Measurements from ENCODE around the gene SLC1A3.

The SLC1A3 gene

DNA sequence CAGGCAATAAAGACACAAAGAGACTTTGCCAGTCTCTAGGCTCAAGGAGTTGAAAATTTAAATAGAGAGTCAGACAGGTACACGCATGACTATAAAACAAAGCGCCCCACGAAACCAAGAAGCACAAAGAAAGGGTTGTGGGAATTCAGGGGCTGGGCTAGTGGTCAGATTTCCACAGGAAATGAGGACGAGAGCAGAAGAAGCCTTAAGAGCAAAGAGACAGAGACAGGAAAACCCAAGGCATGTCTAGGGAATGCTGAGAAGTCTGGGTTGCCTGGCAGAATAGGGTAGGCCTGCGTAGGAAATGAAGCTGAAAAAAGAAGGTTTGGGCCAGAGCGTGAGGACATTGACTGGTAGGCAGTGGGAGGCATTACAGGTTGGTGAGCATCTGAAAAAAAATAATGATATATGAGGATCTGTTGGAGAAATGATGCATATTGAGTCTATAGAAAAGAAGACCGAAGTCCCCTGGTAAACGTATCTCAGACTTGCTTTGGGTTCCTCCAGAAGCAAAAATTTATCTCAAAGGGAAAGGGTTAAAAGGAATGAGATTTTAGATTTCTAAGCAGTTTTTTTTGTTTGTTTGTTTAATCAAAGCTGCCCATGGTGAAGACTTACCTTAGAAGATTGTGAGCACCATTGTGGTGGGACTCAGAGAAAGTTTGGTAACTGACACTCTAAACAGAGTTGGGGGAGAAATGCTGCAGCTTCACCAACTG is 51.8 kb downstream of the SLC1A3 start:
- no peak for DNase-seq

DNA sequence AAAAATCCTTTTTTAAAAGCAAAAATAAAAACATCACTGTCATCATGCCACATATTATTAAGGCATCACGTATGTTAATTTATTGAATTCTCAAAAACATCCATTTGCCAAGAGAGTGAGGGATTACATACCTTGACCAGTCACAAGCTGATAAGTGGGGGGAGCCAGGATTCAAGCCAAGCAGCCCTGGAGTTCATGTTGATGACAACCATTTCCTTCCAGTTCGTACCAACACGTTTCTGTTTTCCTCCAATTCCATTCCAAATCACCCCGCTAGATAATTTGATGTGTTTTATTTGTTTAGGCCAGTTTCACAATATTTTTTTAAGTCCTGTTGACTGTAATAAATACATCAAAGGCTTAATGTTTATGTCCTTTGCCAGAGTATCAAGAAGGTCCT is 53.0 kb downstream of the SLC1A3 start:
- DNase-seq, result no peak

- no peak for DNase-seq
Measured at GRCh38 chr5:36660397-36661049, 54.1 kb downstream of the SLC1A3 start.

DNA sequence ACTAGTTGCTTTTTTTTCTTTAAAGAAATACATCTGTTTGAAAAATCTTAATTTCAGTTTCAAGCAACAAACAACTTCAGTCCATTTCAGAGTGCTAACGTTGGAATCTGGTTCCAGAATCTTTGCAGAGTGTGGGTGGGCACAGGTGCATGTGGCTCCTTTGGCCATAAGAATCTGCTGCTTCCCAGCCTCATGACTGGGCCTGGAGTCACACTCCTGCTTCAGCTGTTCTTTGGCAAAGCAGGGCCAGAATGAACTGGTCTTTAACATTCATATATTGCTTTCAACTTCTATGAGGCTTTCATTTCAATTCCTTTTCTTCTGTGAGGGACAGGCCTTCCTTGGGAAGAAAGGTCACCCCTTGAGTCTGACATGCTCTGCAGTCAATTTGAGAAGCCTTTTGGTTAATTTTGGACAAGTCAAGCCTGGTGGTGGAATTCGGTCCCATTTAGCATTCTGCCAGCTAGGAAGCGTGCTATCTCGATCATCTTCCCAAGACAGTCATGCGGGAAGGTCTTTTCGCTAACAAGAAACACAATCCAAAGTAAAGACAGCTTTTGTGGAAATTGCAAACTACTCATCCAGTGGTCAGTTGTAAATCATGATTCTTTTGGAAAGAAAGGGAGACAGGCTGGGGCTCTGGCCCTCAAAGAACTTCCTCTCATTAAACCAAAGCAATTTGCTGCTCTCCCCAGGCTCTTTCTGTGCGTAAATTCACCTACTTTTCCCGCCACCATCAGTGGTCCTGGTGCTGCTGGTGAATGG is 55.2 kb downstream of the SLC1A3 start:
- DNase-seq, result no peak

- DNase-seq, result no peak
Measured at GRCh38 chr5:36662291-36662851, 56.0 kb downstream of the SLC1A3 start.

DNA sequence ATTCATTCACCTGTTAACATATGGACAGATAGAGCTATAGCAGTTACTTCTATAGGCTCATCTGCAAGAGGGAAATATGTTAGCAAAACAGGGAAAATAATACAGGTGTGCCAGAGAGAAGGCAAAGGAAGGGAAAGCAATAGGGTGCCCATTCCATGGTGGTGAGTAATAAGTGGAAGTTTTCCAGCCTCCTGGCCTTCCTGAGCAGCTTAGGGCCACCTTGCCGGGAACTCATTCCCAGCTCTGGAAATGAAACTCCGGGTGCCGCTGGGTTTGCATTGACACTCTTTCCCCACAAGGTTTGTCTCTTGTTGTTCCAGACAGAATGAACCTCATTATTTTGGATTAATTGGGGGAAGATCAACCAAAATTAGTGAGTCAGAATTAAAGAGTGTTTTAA is 58.4 kb downstream of the SLC1A3 start:
- no peak for DNase-seq

GRCh38 chr5:36665628-36666027 is 59.2 kb downstream of the SLC1A3 start:
- DNase-seq, result no peak

DNA sequence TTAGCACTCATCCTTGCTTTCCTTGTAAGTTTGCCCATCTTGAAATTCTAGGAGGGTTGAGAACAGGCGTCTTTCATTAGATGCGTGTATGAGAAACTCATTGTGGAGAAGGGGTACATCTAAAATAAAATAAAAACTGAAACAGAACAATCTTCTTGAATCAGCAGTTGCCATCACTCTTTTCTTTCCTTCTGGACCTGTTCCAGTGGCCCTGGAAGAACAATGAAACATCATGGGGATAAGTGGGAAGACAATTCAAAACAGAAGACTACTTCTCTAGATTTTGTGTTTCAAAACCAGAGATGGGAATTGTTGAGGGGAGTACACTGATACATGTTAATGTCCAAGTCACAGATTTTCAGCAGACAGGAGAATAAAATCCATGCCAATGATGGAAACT is 59.9 kb downstream of the SLC1A3 start:
- DNase-seq, result no peak

- no peak for DNase-seq
Measured at GRCh38 chr5:36666986-36667385, 60.6 kb downstream of the SLC1A3 start.

- DNase-seq, result no peak
Measured at GRCh38 chr5:36667824-36668223, 61.4 kb downstream of the SLC1A3 start.

GRCh38 chr5:36669015-36669651 is 62.7 kb downstream of the SLC1A3 start:
- DNase-seq, result no peak

DNA sequence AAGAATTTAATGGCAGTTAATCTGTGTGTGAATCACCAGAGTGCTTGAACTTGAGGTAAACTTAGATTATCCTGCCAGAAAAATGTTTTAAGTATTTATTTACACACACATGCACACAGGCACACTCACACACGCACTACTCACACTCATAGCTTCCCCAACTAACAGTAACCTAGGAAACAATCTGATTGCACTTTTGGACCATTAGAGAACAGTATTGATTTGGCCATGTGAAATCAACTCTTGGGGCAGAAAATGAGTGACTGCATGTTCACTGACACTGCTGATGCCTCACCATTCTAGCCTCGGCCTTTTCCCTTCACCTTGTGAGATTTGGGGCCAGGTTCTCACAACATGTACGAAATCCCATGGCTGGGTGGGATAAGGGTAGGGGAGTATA is 64.1 kb downstream of the SLC1A3 start:
- DNase-seq, result no peak

DNA sequence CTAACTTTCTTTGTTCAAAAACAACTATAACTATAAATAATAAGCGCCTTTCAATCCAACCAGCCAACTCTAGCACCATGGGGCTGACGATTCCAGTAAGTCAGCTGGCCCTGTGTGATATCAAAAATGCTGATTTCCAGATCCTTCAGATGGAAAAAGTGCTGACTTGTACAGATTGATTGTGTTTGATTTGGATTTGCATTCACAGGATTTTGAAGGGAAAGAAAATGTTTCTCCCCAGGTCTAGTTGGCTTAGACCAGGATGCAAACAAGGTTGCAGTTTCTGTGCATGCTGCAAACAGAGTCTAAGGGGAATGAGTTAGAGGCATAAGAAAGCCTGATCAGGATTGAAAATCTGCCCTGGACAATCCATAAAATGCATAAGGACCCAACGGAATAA is 68.9 kb downstream of the SLC1A3 start:
- DNase-seq, result no peak

- no peak for DNase-seq
Measured at GRCh38 chr5:36679221-36679989, 73.0 kb downstream of the SLC1A3 start.

- no peak for DNase-seq
Measured at GRCh38 chr5:36680066-36680465, 73.7 kb downstream of the SLC1A3 start.

GRCh38 chr5:36681711-36682110 is 75.3 kb downstream of the SLC1A3 start:
- DNase-seq, result no peak

DNA sequence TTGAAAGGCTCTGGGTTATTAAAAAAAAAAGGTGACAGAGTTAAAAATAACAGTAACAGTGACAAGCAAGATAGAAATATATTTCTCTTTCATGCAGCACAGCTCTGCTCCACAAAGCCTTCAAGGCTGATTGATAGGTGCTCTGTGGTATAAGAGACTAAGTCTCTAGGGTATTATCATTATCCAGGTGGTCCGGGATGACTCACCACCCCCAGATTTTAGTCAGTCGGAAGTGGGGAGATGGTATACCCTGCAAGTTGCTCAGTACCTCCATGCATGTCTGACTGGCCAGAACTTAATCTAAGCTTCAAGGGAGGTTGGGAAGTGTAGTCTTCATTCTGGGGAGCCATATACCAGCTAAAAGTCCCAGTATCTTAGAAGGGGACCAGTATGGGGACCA is 76.1 kb downstream of the SLC1A3 start:
- DNase-seq, result no peak

- no peak for DNase-seq
Measured at GRCh38 chr5:36683821-36684434, 77.5 kb downstream of the SLC1A3 start.

DNA sequence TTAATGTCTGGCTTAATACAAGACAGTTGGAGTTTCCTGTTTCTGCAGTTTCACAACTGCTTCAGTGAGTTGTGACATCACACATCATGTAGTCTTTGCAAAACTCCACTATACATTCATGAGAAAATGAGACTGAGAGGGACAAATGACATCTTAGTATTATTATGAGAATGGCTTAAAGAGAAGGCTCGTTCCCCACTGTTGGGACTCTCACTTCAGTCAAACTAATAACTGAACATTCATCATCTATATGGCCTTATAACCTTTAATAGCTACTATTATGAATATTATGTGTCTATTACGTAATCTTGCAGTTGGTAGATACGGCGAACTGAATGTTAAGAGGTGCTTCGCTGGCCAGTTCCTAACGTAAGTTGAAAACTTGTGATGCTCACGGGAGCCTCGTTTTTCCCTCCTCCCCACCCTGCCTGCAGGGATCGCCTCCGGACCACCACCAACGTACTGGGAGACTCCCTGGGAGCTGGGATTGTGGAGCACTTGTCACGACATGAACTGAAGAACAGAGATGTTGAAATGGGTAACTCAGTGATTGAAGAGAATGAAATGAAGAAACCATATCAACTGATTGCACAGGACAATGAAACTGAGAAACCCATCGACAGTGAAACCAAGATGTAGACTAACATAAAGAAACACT is 79.4 kb downstream of the SLC1A3 start:
- no peak for DNase-seq

- DNase-seq, result no peak
Measured at GRCh38 chr5:36686881-36687280, 80.5 kb downstream of the SLC1A3 start.

DNA sequence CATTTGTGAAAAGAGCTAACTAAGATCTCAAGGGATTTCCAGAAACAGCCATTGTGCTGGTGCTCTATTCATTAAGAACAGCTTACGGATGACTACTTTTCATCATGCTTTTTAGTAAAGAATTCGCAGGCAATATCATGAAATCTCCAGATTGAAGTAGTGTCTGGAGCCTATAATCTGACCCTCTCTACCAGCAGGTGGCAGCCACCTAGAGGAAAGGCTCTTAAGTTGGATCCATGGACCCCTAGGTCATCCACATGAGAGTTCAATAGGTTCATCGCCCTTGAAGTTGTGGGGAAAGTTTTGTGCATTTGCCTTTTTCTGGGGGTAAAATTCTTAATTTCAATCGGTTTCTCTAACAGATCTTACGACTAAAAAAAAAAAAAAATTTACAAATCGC is 82.3 kb downstream of the SLC1A3 start:
- DNase-seq, result no peak
